ENCODE results near the gene PPP1R15B.

DNA sequence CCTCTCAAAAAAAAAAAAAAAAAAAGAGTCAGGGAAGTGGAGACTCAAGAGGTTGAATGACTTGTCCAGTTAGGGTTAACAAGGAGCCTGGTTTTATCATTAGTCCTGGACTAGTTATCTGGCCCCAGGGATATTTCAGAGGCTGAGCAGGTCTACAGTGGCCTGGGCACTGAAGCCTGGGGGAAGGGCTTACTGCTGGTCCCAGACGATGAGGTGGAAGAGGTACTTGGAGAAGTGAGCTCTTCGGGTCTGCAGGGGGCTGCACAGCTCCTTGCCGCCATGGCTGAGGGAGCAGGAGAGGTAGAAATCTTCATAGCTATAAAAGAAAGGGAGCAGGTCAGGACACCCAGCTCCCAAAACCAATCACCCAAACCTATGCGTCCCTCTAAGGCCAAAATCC lies 42.9 kb upstream of the PPP1R15B start:
- no peak for TF ChIP-seq POLR2A (IDR thresholded peaks at IDR 0.05; ENCODE audit: low read depth, low read length)
- no peak for TF ChIP-seq ZBED1 (IDR thresholded peaks at IDR 0.05; ENCODE audit: borderline replicate concordance)
- TF ChIP-seq JUND (IDR thresholded peaks at IDR 0.05; ENCODE audit: low read depth, low read length), result no peak
- TF ChIP-seq EZH2 (IDR thresholded peaks at IDR 0.05; ENCODE audit: borderline replicate concordance, control insufficient read depth, low read depth, low read length), result no peak
- TF ChIP-seq, protein P1, sequence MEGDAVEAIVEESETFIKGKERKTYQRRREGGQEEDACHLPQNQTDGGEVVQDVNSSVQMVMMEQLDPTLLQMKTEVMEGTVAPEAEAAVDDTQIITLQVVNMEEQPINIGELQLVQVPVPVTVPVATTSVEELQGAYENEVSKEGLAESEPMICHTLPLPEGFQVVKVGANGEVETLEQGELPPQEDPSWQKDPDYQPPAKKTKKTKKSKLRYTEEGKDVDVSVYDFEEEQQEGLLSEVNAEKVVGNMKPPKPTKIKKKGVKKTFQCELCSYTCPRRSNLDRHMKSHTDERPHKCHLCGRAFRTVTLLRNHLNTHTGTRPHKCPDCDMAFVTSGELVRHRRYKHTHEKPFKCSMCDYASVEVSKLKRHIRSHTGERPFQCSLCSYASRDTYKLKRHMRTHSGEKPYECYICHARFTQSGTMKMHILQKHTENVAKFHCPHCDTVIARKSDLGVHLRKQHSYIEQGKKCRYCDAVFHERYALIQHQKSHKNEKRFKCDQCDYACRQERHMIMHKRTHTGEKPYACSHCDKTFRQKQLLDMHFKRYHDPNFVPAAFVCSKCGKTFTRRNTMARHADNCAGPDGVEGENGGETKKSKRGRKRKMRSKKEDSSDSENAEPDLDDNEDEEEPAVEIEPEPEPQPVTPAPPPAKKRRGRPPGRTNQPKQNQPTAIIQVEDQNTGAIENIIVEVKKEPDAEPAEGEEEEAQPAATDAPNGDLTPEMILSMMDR (IDR thresholded peaks at IDR 0.05 in 2 of 3, conservative IDR thresholded peaks at IDR 0.05 in 1 of 3; ENCODE audit: control insufficient read depth in 2 of 3, extremely low read depth in 1 of 3, insufficient read depth in 1 of 3, low read depth in 3 of 3, low read length in 3 of 3), result no peak
- TF ChIP-seq, protein P2, sequence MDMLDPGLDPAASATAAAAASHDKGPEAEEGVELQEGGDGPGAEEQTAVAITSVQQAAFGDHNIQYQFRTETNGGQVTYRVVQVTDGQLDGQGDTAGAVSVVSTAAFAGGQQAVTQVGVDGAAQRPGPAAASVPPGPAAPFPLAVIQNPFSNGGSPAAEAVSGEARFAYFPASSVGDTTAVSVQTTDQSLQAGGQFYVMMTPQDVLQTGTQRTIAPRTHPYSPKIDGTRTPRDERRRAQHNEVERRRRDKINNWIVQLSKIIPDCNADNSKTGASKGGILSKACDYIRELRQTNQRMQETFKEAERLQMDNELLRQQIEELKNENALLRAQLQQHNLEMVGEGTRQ (IDR thresholded peaks at IDR 0.05; ENCODE audit: borderline replicate concordance, low read depth, low read length), result no peak
- no peak for TF ChIP-seq STAT1 (conservative IDR thresholded peaks at IDR 0.05)
- TF ChIP-seq CREB1 (IDR thresholded peaks at IDR 0.05; ENCODE audit: low read depth), result no peak
- TF ChIP-seq ZNF384 (IDR thresholded peaks at IDR 0.05; ENCODE audit: borderline replicate concordance, low read depth, low read length), result no peak
- TF ChIP-seq, protein P3, sequence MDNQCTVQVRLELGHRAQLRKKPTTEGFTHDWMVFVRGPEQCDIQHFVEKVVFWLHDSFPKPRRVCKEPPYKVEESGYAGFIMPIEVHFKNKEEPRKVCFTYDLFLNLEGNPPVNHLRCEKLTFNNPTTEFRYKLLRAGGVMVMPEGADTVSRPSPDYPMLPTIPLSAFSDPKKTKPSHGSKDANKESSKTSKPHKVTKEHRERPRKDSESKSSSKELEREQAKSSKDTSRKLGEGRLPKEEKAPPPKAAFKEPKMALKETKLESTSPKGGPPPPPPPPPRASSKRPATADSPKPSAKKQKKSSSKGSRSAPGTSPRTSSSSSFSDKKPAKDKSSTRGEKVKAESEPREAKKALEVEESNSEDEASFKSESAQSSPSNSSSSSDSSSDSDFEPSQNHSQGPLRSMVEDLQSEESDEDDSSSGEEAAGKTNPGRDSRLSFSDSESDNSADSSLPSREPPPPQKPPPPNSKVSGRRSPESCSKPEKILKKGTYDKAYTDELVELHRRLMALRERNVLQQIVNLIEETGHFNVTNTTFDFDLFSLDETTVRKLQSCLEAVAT (IDR thresholded peaks at IDR 0.05), result no peak
- TF ChIP-seq, protein P4, sequence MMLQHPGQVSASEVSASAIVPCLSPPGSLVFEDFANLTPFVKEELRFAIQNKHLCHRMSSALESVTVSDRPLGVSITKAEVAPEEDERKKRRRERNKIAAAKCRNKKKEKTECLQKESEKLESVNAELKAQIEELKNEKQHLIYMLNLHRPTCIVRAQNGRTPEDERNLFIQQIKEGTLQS (IDR thresholded peaks at IDR 0.05; ENCODE audit: borderline replicate concordance, extremely low read depth, low read depth, low read length), result no peak
- TF ChIP-seq ETV6 (conservative IDR thresholded peaks at IDR 0.05 in 1 of 2, IDR thresholded peaks at IDR 0.05 in 1 of 2; ENCODE audit: borderline replicate concordance in 1 of 2, low read depth in 1 of 2), result no peak

All from GM12878 (cell line).